H9 (cell line): Measurements from ENCODE around the gene LRRFIP2. TPM values are rescaled to one million over a fixed set of nuclear protein-coding genes. Genes with fewer than 3 reads are reported as not detected.

Experiments
- DNase-seq: peaks from one replicate; pipeline ENCODE4 v3.0.0-alpha.2; 2017
- H2AFZ ChIP-seq: one replicate; pipeline ENCODE4 v1.6.1; 2013; ENCODE audit warnings: mild to moderate bottlenecking, low read length, control low read depth, moderate library complexity
- H2AK5ac ChIP-seq: 2 replicates; pipeline ENCODE4 v1.6.1; 2013; ENCODE audit warnings: low read length, control low read depth, mixed read lengths; ENCODE audit not compliant: insufficient read length
- H2BK120ac ChIP-seq: one replicate; pipeline ENCODE4 v1.6.1; 2013; ENCODE audit warnings: low read depth, mild to moderate bottlenecking, low read length, control low read depth, inconsistent platforms; ENCODE audit not compliant: poor library complexity, severe bottlenecking
- H2BK12ac ChIP-seq: 2 replicates; pipeline ENCODE4 v1.6.1; 2013; ENCODE audit warnings: low read length, control low read depth, mixed read lengths, low read depth; ENCODE audit not compliant: insufficient read length
- H2BK15ac ChIP-seq: 2 replicates; pipeline ENCODE4 v1.6.1; 2013; ENCODE audit warnings: low read depth, low read length, control low read depth
- H2BK20ac ChIP-seq: one replicate; pipeline ENCODE4 v1.6.1; 2013; ENCODE audit warnings: low read depth, mild to moderate bottlenecking, low read length, control low read depth, inconsistent platforms; ENCODE audit not compliant: poor library complexity, severe bottlenecking
- H2BK5ac ChIP-seq: 2 replicates; pipeline ENCODE4 v1.6.1; 2013; ENCODE audit warnings: low read length, control low read depth, mixed read lengths; ENCODE audit not compliant: insufficient read length
- H3K14ac ChIP-seq: 2 replicates; pipeline ENCODE4 v1.6.1; 2013; ENCODE audit warnings: low read length, control low read depth; ENCODE audit not compliant: insufficient read depth
- H3K18ac ChIP-seq: 2 replicates; pipeline ENCODE4 v1.6.1; 2013; ENCODE audit warnings: low read depth, mild to moderate bottlenecking, mixed read lengths, low read length, control low read depth; ENCODE audit not compliant: insufficient read length
- H3K23ac ChIP-seq: 2 replicates; pipeline ENCODE4 v1.6.1; 2013; ENCODE audit warnings: low read length, control low read depth, mixed read lengths, low read depth; ENCODE audit not compliant: insufficient read length
- H3K23me2 ChIP-seq: 2 replicates; pipeline ENCODE4 v1.6.1; 2013; ENCODE audit warnings: low read depth, mild to moderate bottlenecking, mixed read lengths, low read length, control low read depth; ENCODE audit not compliant: insufficient read length, poor library complexity, severe bottlenecking
- H3K27ac ChIP-seq: 2 replicates; pipeline ENCODE4 v1.5.1; 2013; ENCODE audit warnings: low read length, control low read depth, mixed read lengths, low read depth; ENCODE audit not compliant: insufficient read length
- H3K27me3 ChIP-seq: 2 replicates; pipeline ENCODE4 v1.6.1; 2013; ENCODE audit warnings: low read length, control low read depth, inconsistent platforms; ENCODE audit not compliant: insufficient read depth
- H3K4ac ChIP-seq: 2 replicates; pipeline ENCODE4 v1.6.1; 2013; ENCODE audit warnings: low read depth, mild to moderate bottlenecking, control low read depth, inconsistent platforms, low read length, moderate library complexity
- H3K4me1 ChIP-seq: 2 replicates; pipeline ENCODE4 v1.6.1; 2013; ENCODE audit warnings: low read length, control low read depth, inconsistent platforms; ENCODE audit not compliant: insufficient read depth
- H3K4me2 ChIP-seq: 2 replicates; pipeline ENCODE4 v1.6.1; 2013; ENCODE audit warnings: low read length, control low read depth, mixed read lengths; ENCODE audit not compliant: insufficient read length, insufficient read depth
- H3K56ac ChIP-seq: 2 replicates; pipeline ENCODE4 v1.6.1; 2013; ENCODE audit warnings: low read depth, mild to moderate bottlenecking, mixed read lengths, low read length, control low read depth; ENCODE audit not compliant: insufficient read length
- H3K79me1 ChIP-seq: 2 replicates; pipeline ENCODE4 v1.6.1; 2013; ENCODE audit warnings: low read depth, mild to moderate bottlenecking, moderate library complexity, low read length, control low read depth, inconsistent platforms; ENCODE audit not compliant: insufficient read depth, poor library complexity, severe bottlenecking
- H3K79me2 ChIP-seq: 2 replicates; pipeline ENCODE4 v1.6.1; 2013; ENCODE audit warnings: low read length, control low read depth, inconsistent platforms; ENCODE audit not compliant: insufficient read depth
- H3K9ac ChIP-seq: 2 replicates; pipeline ENCODE4 v1.6.1; 2013; ENCODE audit warnings: low read length, control low read depth, mixed read lengths; ENCODE audit not compliant: insufficient read length; ENCODE audit errors: extremely low read depth
- H3K9me3 ChIP-seq: one replicate; pipeline ENCODE4 v1.6.1; 2013; ENCODE audit warnings: low read depth, low read length, inconsistent platforms; ENCODE audit not compliant: control insufficient read depth
- H3T11ph ChIP-seq: one replicate; pipeline ENCODE4 v1.6.1; 2013; ENCODE audit warnings: mild to moderate bottlenecking, low read length, control low read depth, inconsistent platforms
- H4K20me1 ChIP-seq: one replicate; pipeline ENCODE4 v1.6.1; 2013; ENCODE audit not compliant: control insufficient read depth, insufficient read length, insufficient read depth
- H4K5ac ChIP-seq: 2 replicates; pipeline ENCODE4 v1.6.1; 2013; ENCODE audit warnings: low read depth, mild to moderate bottlenecking, mixed read lengths, low read length, control low read depth; ENCODE audit not compliant: insufficient read length
- H4K8ac ChIP-seq: replicated peaks from 2 replicates; pipeline ENCODE4 v1.6.1; 2013; ENCODE audit warnings: low read length, control low read depth, mixed read lengths, low read depth; ENCODE audit not compliant: insufficient read length
- H4K91ac ChIP-seq: 2 replicates; pipeline ENCODE4 v1.6.1; 2013; ENCODE audit warnings: low read depth, mild to moderate bottlenecking, moderate library complexity, mixed read lengths, low read length, control low read depth; ENCODE audit not compliant: insufficient read length
- H3K27ac Mint-ChIP-seq, 3 experiments: 2 replicates in 2 of 3; 3 replicates in 1 of 3; pipeline ENCODE4 v1.8.0; 2020 to 2021; ENCODE audit warnings: mixed read lengths in 3 of 3, mild to moderate bottlenecking in 1 of 3, moderate library complexity in 1 of 3
- H3K27me3 Mint-ChIP-seq: 2 replicates; pipeline ENCODE4 v1.8.0; 2021; ENCODE audit warnings: low read depth, mild to moderate bottlenecking, moderate library complexity, mixed read lengths
- H3K36me3 Mint-ChIP-seq, 3 experiments: 2 replicates in 2 of 3; 3 replicates in 1 of 3; pipeline ENCODE4 v1.8.0; 2020 to 2021; ENCODE audit warnings: low read depth in 3 of 3, mixed read lengths in 3 of 3; ENCODE audit not compliant: insufficient read depth in 1 of 3
- H3K4me1 Mint-ChIP-seq, 2 experiments: 2 replicates each; pipeline ENCODE4 v1.8.0; 2020; ENCODE audit warnings: mixed read lengths in 2 of 2
- H3K4me3 Mint-ChIP-seq, 2 experiments: 2 replicates in 1 of 2; 3 replicates in 1 of 2; pipeline ENCODE4 v1.8.0; 2020 to 2021; ENCODE audit warnings: mild to moderate bottlenecking in 2 of 2, mixed read lengths in 2 of 2, moderate library complexity in 1 of 2
- H3K9me3 Mint-ChIP-seq, 2 experiments: 2 replicates in 1 of 2; 3 replicates in 1 of 2; pipeline ENCODE4 v1.8.0; 2020; ENCODE audit warnings: mild to moderate bottlenecking in 2 of 2, mixed read lengths in 2 of 2, moderate library complexity in 1 of 2
- WGBS: extraction: QIAGEN DNeasy Blood & Tissue Kit; methylation state at CpG from one replicate; pipeline ENCODE4 v1.1.7; 2013; ENCODE audit warnings: missing lambda C conversion rate, low lambda C conversion rate, mixed read lengths; ENCODE audit not compliant: insufficient read length; ENCODE audit errors: extremely low coverage; 5-methylcytosine and 5-hydroxymethylcytosine counted together
- total RNA-seq: library from RNA; stranded (reverse); gene quantifications from 2 replicates; pipeline ENCODE4 v1.2.1, GENCODE V29; 2021
- TF ChIP-seq, protein P1 (sequence below): fragments of 200-600 bp; sonication (generic); conservative IDR thresholded peaks from 3 replicates; pipeline ENCODE4 v1.8.0; 2021; ENCODE audit warnings: antibody characterized with exemption, mild to moderate bottlenecking

LRRFIP2 gene
- total RNA-seq, 1 experiment from 2014 or later, result 30.7 TPM

DNA sequence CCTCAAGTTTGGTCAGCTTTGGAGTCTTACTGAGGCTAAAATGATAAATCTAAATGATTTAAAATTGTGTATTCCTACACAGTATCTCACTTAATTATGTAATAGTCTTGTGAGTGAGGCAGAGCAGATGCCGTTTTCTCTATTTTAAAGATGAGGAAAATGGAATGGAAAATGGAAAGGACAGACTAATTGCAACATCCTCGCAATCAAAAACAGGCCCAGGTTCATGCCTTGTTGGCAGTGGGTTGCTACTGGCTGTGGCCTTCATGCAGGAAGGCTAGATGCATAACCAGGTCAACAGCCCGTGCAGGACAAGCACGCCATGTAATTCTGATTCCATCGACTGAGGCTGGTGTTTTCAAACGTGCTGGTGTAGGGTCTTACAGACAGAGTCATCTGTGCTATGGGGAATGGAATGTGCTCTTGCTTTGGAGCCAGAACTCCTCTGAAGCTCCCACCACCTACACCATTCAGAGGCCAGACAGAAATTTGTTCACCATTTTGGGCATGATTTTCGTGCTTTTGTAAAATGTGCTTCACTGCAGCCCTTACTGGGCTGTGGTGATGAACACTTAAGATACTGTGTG, 143.2 kb downstream of the LRRFIP2 start:
- Histone ChIP-seq H2BK120ac (no peak overlapping the region), H3K79me1 (peaks cover 3% of the 10 kb centered on the region), H3K23ac (no peak overlapping the region), H4K91ac (no peak overlapping the region), H3K4me2 (no peak overlapping the region), H3K23me2 (no peaks in the 10 kb centered on the region), H2BK15ac (no peak overlapping the region), H4K5ac (no peak overlapping the region), H3K14ac (no peak overlapping the region), H3K18ac (no peak overlapping the region), H3K27ac (no peak overlapping the region), H2BK5ac (no peak overlapping the region), H3T11ph (no peak overlapping the region), H3K4ac (no peak overlapping the region), H3K9me3 (no peaks in the 10 kb centered on the region), H3K79me2 (no peaks in the 10 kb centered on the region; the same call in 1 of the 2 replicates), H2BK12ac (no peak overlapping the region), H4K20me1 (no peaks in the 10 kb centered on the region), H2AFZ (no peak overlapping the region), H3K56ac (no peak overlapping the region), H3K27me3 (no peaks in the 10 kb centered on the region), H2AK5ac (no peak overlapping the region), H3K4me1 (no peaks in the 10 kb centered on the region), H2BK20ac (no peak overlapping the region), H4K8ac (no peak overlapping the region), H3K9ac (no peak overlapping the region)
- no CpG with 5 or more reads among the region's 7 CpGs for WGBS
- DNase-seq, result no peak
- Mint-ChIP-seq H3K4me3 (no peak overlapping the region), H3K27ac (no peak overlapping the region; a peak in 1 of 7 replicates), H3K9me3 (peaks cover 6 to 10% of the 10 kb centered on the region in 2 experiments; a peak in 3 of 5 replicates), H3K4me1 (no peaks in the 10 kb centered on the region), H3K27me3 (no peaks in the 10 kb centered on the region), H3K36me3 (peaks cover 50 to 75% (median 66%) of the 10 kb centered on the region in 3 experiments)
- TF ChIP-seq, protein P1, sequence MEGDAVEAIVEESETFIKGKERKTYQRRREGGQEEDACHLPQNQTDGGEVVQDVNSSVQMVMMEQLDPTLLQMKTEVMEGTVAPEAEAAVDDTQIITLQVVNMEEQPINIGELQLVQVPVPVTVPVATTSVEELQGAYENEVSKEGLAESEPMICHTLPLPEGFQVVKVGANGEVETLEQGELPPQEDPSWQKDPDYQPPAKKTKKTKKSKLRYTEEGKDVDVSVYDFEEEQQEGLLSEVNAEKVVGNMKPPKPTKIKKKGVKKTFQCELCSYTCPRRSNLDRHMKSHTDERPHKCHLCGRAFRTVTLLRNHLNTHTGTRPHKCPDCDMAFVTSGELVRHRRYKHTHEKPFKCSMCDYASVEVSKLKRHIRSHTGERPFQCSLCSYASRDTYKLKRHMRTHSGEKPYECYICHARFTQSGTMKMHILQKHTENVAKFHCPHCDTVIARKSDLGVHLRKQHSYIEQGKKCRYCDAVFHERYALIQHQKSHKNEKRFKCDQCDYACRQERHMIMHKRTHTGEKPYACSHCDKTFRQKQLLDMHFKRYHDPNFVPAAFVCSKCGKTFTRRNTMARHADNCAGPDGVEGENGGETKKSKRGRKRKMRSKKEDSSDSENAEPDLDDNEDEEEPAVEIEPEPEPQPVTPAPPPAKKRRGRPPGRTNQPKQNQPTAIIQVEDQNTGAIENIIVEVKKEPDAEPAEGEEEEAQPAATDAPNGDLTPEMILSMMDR, result no peak
